GM19455 (cell line): ENCODE data around the gene TAGLN2.

Source experiments
- ATAC-seq: cut with Tn5 transposase; IDR thresholded peaks from one replicate; pipeline ENCODE4 v1.9.1; 2021; ENCODE audit not compliant: unreplicated experiment

The TAGLN2 gene

DNA sequence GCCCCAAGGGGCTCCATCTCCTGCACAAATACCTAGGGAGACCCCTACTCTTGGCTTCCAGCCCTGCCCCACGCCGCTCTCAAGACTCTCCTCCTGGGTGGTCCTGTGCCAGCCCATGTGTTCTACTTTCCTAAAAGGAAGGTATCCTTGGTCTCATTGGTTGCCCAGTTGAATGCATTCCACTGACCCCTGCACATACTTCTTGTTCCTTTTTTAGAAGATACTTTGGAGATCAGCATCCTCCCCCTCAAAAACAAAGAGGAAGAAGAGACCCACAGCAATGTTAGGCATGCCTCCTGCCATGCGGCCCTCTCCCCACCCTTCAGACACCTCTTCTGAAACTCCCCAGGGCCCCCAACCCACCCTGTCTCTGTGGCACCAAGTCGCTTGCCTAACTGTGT is 24.7 kb upstream of the TAGLN2 start:
- ATAC-seq, result no peak

DNA sequence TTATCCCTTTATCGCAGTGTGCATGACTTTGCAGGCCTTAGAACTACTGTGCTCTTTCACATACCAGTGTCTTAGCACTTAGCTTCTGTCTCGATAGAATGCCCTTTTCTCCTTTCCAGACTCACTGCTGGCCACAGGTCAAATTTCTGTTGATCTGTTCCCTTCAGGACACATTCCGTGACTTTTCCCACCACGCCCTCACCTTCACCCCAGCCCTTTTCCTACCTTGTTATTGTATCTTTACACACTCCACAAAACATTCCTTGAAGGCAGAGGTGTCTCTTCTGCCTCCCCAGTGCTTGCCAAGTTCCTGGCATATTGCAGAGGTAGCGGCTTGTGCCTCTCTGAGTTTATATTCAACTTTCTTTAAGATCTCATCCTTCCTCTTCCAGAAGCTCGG is 23.8 kb upstream of the TAGLN2 start:
- no peak for ATAC-seq

DNA sequence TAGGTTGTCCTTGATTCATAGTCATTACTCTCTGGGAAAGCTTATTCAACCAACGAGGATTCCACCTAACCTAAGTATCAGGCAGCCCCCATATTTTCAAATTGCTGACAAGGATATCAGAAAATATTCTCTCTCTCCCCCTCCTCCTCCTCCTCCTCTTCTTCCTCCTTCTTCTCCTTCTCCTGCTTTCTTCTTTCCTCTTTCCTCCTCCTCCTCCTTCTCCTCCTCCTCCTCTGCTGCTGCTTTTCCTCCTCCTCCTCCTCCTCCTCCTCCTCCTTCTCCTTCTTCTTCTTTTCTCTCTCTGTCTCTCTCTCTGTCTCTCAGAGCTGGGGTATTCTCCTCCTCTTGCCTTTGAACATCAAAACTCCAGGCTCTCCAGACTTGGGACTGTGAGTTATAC is 22.6 kb upstream of the TAGLN2 start:
- no peak for ATAC-seq

DNA sequence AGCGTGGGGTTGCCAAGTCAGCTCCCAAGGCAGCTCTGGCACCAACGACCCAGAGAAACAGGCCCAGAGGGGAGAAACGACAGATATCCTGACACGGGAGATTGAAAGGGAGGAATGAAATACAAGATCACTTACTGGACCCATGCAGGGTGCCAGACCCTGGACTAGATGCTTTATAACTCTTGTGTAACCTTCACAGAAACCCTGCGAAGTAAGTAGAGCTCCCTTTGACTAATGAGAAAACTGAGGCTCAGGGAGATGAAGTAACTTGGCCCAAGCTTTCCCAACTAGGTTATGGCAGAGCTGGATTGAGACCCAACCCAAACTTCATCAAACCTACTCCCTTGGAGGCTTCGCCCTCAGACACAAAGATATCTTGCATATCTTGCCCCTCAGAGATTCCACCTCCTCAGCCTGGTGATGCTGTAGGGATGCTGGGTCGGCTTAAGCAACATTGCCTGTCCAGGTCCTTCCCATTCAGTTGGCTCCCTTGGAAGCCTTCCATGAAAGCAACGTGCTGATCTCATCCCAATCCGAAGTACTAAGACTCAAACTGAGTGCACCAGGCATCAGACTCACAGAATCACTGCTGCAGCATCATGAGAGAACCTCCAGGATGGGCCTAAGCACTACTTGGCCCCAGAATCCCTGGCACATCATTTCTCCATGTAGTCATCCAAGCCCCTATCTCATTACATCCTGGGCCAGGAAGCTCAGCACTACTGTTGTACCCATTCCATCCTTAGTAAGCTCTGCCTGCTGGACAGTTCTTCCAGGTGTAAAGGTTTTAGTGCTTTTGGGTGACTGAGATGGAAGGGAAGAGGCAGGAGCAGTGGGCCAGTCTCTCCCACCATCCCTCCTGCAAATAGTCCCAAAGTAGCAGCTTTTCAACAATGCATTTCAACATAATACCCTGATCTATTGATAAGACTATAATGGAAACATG is 21.2 kb upstream of the TAGLN2 start:
- ATAC-seq, result no peak

DNA sequence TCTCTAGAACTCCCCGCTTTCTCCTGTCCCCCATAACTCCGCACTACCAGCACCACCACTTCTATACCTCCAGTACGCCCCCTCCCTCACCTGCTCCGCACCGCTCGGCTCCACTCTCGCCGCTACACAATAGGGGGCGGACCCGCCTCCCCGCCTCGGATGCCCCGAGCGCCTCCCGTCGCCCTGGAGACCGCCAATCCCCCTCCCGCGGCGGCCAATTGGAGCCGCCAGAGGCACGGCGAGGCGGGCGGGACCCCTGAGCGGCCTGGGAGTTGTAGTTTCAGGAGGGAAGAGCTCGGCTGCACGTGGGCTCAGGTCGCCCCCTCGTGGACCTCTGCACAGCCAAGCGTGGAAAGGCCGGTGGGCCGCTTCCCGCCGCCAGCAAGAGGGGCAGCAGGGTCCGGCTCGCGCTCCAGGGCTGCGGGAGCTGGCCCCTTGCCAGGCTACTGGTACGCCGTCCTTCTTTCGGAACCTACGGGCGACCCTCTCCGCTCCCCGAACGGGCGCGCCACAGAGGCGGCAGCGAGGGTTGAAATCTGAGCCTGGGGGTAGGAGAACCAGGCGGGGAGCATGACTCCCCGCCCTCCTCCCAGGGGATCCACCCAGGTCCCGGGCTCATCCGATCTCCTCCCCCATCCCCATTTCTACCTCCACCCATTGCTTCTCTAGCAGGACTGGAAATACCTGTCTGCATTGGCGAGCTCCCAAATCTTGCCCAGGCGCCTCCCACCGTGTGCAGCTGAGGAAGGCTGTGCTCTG is 20.4 kb upstream of the TAGLN2 start, which contains the start of gene IGSF9:
TSS of gene IGSF9 (minus strand) at position 131 of the 759 bp plus-strand sequence. CDS start 2,159 bp downstream, outside the sequence.
- no peak for ATAC-seq

DNA sequence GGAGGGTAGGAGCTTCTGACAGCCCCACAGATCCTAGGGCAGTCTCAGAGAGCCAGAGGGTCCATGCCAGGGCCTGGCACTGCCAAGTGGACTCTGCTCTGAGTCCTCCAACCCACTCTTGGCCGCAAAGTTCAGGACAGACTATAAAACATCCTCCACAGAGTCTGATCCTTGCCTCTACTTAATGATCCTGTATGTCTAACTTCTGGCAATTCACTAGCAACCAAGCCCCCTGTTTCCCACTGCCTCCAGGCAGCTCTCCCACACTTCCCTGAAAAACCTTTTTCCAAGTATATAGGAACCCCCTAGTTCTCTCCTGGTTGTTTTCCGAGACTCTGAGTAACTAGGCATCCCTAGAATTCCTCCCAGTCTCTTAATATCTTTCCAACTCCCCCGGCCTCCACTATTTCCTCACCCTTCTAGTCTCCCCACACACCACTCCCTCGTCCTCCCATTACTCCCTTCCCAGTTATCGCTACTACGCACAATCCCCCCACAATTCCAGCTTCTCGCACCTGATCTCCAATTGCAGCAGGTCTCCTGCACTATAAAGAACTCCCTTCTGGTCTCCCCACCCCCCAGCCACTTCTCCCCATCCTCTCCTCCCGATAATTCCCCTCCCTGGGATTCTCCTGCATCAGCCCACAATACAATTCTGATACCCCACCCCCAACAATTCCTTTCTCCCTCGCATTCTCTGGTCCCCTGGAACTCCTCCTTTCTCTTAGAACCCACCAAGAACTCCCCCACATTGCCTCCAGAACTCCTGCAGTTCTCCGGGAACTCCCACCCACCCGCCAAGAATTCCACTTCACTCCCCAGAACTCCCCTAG is 19.5 kb upstream of the TAGLN2 start:
- ATAC-seq, result no peak

GRCh38 chr1:159943908-159944622 is 18.8 kb upstream of the TAGLN2 start:
- ATAC-seq, result no peak

GRCh38 chr1:159943278-159943640 is 18.0 kb upstream of the TAGLN2 start:
- ATAC-seq, result no peak

GRCh38 chr1:159942632-159943277 is 17.4 kb upstream of the TAGLN2 start:
- no peak for ATAC-seq

DNA sequence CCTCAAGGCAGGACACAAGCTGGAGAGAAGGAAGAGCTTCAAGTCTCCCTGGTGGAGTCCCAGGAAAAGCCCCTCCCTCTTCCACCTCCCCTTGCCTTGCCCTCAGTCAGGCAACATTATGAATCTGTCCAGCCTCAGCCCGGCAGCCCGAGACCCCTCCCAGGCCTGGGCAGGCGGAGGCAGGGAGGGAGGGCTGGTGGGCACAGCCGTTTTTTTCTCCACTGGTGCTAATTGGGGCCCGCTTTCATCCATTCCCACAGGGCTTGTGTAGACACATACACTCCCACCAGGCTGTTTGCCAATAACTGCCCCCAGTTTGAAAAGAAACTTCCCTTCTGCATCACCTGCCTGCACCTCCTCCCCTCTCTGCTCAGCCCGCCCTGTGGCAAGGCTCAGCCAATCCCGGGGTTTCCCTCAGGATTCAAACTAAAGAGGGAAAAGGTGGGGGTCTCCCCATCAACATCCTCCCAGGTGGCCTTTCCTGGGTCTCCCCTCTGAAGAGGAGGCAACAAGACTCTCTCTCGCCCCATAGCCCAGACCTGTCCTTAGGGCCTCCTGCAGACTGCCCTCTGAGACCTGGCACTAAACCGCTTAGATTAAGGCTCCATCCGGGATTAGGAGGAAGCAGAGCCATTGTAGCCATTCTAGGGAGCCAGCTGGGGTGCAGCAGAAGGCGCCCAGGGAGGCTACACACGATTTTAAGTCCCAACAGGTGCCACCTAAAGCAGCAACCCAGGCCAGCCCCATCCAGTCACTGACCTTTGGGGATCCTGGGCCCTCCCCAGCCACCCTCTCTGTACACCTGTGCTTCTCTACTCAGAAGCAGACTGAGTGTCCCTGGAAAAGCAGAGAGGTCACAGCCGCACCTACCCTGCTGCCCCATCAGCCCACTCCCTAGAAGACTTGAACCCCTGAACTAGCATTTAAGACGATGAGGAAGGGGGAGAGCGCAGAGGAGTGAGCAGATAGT is 16.6 kb upstream of the TAGLN2 start:
- no peak for ATAC-seq

DNA sequence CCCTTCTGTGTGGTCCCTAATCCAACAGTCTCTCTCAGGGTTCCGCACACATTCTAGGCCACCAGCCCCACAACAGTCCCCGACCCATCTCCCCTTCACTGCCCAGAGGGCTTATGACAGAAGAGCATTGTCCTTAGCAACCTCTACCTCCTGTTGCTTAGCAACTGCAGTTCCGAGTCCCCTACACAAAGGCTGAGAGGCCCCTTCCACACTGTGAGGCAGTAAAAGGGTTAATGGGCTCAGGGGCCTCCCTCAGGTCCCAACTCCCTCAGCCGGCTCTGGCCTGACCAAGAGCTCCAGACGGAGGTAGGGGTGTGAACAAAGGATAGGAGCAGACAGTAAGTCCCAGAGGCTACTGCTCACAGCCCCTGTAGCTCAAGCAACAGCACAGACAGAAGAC is 15.8 kb upstream of the TAGLN2 start:
- ATAC-seq, result no peak

- ATAC-seq, result no peak
These were observed 14.8 kb upstream of the TAGLN2 start for GRCh38 chr1:159940006-159940620.

DNA sequence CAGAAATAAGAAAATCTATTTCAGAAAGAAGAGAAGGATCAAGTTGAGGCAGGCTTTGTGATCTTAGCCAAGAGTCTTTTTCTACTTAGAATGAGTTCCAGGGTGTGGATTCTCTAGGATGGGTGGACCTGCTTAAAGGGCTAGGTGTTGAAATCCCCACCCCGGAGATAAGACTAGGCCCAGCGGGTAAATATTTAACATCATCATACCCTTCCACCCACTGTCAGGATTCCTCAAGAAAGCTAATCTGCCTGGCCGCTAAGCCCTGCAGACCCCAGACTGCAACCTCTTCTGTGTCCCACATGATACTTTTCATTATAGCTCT is 14.3 kb upstream of the TAGLN2 start:
- no peak for ATAC-seq

GRCh38 chr1:159938905-159939677 is 13.8 kb upstream of the TAGLN2 start:
- ATAC-seq, result no peak

DNA sequence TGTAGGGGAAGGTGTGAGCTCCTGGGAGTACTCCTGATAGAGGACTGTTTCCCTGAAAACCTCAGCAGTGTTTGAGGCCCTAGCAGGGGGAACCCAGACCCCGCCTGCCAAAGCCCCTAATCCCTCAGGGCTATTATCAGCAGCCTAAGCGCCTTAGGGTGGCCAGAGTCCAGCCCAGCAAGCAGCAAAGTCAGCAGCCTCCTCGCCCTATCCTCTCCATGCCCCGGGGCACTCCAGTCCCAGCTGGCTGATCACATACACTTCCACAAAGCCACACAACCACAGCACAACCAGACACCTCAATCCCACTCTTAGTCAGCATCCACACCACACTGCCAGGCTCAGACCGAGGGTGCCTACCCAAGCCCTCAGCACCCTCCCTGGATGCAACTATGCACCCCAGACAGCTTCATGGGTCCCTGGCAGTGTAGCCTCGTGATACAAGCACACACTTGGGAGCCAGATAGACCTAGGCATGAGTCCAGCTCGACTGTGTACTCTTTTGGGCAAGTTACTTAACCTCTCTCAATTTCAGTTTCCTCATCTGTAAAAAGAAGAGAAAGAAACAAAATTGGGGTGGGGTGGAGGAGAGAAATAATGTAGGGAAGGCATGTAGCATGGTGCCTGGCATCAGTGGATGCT is 13.0 kb upstream of the TAGLN2 start:
- no peak for ATAC-seq

- ATAC-seq, result no peak
These were observed 11.9 kb upstream of the TAGLN2 start for GRCh38 chr1:159937054-159937750.
